Posterior cingulate gyrus (tissue), 11 donors: ENCODE results near the gene DCBLD2.
"Not testable (repeated sequence)": the region's sequence is repeated elsewhere in the genome, so short reads cannot be mapped to it uniquely, and the experiment has no call there.

ENCODE experiments used
- DNase-seq, 10 donors: peaks; one replicate each; pipeline versions ENCODE4 v3.0.0 to v3.0.0-alpha.2; 2020 to 2021; ENCODE audit warnings: mixed read lengths in 3 of 10
- intact Hi-C: fragments of 100-400 bp; cut with DNase I; formaldehyde crosslinking; loops from one replicate; pipeline ENCODE4 v1.15.1; 2023

DCBLD2 gene

GRCh38 chr3:98894791-98895576 is 6.5 kb downstream of the DCBLD2 start:
- intact Hi-C loops = no loop called here
- DNase-seq = no peak

DNA sequence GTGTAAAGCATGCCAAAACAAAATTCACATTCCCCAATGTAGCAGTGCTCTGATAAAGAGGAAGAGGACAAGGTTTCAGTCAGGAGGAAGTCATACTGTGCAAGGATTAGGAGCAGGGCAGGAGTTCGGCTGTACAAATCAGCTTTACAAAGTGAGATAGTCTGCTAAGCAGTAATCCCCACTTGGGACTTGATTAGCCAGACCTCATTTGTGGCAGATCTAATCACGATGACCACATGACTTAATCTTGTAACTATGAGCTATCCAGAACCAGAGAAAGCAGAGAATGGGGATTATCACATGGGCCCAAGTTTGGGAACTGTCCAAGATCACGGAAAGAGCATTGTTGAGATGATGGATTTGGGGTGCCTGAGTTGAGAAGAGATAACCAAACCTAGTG is 7.8 kb downstream of the DCBLD2 start:
- intact Hi-C loops = no loop called here
- DNase-seq = no peak

- DNase-seq = no peak
- intact Hi-C loops = no loop called here
Measured at GRCh38 chr3:98892263-98892662, 9.2 kb downstream of the DCBLD2 start.

DNA sequence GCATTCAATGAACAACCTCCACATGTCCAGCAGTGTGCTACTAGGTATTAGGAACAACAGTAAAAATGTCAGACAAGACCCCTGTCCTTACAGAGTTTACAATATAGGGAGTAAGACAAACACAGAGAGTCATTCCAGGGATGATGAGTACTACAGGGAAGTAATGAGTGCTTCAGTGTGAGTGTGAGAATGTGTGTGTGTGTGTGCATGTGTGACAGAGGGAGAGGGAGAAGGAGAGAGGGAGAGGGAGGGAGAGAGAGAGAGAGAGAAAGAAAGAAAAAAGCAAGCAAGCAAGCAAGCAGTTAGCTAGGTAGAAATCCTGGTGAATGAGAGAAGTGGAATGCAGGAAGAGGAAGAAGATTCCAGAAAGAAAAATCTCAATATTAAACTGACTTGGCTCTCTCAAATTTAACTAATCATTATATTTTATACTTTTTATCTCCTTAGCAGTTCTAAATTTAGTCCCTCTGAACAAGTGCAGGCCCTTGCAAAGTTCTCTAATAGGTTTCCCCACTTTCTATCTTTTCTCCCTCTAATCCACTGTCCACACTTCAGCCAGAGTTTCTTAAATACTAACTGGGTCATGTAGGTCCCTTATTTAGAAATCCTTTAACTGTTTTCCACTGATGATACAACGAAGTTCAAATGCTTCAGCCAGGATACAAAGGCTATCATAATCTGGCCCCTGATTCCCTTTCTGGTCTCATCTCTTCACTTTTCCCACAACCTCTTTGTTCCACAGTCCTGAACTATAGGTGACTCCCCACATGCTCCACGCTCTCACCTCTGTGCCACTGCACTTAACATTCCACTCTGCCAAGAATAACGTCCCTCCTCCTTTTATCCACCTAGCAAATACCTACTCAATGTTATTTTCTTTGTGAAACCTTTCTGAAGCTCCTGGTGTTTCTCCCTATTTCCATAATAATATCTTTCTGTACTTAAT is 10.3 kb downstream of the DCBLD2 start:
- no peak for DNase-seq
- intact Hi-C loops = no loop called here

DNA sequence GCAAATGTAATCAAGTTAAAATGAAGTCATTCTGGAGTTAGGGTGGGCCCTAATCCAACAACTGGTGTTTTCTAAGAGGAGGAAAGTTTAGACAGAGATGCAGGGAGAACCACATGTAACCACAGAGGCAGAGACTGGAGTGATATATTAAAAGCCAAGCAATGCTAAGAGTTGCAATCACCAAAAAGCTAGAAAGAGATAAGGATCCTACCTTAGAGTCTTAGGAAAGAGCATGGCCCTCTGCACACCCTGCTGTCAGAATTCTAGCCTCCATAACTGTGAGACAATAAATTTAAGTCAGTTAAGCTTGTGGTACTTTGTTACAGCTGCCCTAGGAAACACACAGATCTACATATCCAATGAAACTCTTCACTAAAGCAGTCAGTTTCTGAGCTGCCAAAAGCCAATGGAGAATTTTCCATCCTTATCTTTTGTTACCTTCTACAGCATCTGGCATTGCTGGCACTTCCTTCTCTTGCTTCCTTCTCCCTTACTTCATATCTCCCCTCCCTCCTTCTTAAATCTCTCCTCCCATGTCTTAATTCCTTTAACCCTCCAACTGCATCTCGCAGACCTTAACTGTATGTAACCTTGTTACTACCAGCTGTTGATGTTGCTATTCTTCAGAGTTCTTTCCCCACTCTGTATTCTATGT is 11.2 kb downstream of the DCBLD2 start:
- no peak for DNase-seq
- intact Hi-C loops = no loop called here

DNA sequence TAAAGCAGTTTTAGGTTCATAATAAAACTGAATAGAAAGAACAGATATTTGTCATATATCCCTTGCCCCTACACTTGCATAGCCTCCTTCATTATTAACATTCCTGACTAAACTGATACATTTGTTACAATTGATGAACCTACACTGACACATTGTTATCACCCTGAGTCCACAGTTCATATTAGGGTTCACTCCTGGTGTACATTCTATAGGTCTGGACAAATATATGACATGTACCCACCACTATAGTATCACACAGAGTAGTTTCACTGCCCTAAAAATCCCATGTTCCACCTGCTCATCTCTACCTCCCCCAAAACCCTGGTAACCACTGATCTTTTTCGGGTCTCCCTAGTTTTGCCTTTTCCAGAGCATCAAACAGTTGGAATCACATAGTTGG is 13.8 kb downstream of the DCBLD2 start:
- no peak for DNase-seq
- intact Hi-C loops = no loop called here

GRCh38 chr3:98886525-98886924 is 15.0 kb downstream of the DCBLD2 start:
- intact Hi-C loops = no loop called here
- DNase-seq = no peak

- intact Hi-C loops = no loop called here
- no peak for DNase-seq
Measured at GRCh38 chr3:98885851-98886250, 15.6 kb downstream of the DCBLD2 start.

DNA sequence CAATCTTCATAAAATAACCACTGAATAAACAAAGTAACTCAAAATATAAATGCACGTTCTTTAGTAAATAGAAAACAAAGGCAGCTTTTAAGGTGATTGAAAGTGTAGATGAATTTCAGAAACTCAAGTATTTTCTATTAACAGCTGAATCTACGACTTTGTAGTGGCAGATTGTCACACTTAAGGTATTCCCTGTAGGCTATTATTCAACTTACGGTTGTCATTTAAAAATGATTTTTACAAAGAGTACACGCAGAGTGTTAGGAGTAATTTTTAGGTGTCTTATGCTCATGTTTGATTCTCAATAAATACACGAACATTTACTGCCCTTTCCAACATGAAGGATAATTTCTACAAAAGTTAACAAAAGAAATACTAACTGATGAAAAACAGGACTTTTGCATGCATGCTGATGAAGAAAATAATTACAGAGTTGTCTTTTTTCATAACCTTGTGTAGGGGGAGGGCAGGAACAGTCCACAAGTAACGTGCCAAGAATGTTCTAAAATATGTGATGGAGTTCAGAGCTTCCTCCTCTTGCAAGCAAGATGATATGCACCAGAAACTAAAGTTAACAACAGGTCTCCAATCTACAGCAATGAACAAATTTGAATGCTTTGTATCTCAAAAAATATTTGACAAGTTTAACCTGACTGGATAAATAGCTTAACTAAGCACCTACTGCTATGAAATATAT is 16.7 kb downstream of the DCBLD2 start:
- intact Hi-C loops = no loop called here
- no peak for DNase-seq

DNA sequence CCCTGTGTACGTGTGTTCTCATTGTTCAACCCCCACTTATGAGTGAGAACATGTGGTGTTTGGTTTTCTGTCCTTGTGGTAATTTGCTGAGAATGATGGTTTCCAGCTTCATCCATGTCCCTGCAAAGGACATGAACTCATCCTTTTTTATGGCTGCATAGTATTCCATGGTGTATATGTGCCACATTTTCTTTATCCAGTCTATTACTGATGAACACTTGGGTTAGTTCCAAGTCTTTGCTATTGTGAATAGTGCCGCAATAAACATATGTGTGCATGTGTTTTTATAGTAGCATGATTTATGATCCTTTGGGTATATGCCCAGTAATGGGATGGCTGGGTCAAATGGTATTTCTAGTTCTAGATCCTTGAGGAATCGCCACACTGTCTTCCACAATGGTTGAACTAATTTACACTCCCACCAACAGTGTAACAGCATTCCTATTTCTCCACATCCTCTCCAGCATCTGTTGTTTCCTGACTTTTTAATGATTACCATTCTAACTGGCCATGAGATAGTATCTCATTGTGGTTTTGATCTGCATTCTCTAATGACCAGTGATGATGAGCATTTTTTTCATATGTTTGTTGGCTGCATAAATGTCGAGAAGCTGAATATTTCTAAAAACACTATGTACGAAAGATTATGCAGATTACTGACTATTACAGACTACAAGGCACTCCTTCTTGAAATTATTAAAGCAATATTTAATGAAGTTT is 18.7 kb downstream of the DCBLD2 start:
- DNase-seq, intact Hi-C loops: not testable (repeated sequence)

- intact Hi-C loops = no loop called here
- DNase-seq = no peak
Measured at GRCh38 chr3:98877132-98877531, 24.4 kb downstream of the DCBLD2 start.

DNA sequence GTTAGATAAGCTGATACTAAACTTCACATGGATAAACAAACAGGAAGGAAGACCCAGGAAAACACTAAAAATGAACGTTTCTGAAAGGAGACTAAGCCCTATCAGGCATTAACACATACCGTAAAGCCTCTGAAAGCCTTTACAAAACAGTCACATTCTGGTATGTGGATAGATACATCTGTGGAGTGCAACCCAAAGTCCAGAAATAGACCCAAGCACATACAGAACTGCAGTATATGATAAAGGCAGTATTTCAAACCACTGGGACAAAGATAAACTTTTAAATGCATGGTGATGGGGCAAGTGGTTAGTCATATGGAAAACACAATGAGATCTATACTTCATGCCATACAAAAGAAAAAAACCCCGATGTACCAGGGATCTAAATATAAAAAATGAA is 26.0 kb downstream of the DCBLD2 start:
- intact Hi-C loops = no loop called here
- no peak for DNase-seq

DNA sequence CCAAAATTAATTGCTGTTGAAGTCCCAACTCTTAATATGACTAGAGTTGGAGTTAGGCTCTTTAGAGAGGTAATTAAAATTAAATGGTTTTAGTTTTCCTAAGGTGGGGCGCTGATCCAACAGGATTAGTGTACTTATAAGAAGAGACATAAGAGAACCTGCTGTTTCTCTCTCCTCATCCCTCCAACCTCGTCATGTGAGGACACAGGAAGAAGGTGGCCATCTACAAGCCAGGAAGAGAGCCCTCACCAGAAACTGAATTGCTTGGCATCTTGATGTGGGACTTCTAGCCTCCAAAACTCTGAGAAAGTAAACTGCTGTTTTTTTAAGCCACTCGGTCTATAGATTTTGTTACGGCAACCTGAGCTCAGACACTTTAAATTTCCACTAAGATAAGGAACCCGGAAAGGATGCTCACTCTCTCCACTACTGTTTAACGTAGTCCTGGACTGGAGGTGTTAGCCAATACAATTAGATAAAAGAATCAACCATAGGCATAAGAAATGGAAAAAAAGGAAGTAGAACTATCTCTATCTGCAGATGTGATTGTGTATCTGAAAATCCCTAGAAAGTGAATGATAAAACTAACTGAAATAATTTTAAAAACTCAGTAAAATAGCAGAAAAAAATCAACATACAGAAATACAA is 26.8 kb downstream of the DCBLD2 start:
- intact Hi-C loops = no loop called here
- no peak for DNase-seq

DNA sequence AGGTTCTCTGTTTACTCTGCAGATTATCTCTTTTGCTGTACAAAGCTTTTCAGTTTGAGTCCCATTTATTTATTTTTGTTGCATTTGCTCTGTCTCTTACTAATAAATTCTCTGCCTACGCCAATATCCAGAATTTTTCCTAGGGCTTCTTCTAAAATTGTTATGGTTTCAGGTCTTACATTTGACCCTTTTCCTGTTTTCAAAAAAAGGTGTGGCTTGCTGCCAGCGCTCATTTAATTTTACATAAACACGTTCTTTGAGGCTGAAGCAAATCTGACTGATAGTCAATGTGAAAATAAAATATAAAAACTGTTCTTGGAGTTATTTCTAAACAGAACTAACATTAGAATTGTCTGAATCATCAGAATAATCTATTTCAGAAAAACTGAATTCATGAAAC is 32.1 kb downstream of the DCBLD2 start:
- intact Hi-C loops = no loop called here
- no peak for DNase-seq

DNA sequence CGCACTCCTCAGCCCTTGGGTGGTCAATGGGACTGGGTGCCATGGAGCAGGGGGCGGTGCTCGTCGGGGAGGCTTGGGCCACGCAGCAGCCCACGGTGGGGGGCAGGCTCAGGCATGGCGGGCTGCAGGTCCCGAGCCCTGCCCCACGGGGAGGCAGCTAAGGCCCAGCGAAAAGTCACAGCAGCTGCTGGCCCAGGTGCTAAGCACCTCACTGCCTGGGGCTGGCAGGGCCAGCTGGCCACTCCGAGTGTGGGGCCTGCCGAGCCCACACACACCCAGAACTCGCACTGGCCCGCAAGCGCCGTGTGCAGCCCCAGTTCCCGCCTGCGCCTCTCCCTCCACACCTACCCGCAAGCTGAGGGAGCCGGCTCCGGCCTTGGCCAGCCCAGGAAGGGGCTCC is 43.5 kb downstream of the DCBLD2 start:
- intact Hi-C loops = not testable (repeated sequence)
- peak in 2 of 10 donors; percentile 59 to 72 for DNase-seq

DNA sequence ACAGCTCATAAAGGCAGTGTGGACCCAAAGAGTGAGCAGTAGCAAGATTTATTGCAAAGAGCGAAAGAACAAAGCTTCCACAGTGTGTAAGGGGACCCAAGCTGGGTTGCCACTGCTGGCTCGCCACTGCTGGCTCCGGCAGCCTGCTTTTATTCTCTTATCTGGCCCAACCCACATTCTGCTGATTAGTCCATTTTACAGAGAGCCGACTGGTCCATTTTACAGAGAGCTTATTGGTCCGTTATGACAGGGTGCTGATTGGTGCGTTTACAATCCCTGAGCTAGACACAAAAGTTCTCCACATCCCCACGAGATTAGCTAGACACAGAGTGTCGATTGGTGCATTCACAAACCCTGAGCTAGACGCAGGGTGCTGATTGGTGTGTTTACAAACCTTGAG is 44.2 kb downstream of the DCBLD2 start:
- intact Hi-C loops, DNase-seq: not testable (repeated sequence)

- intact Hi-C loops = no loop called here
- no peak for DNase-seq
Measured at GRCh38 chr3:98856724-98857123, 44.8 kb downstream of the DCBLD2 start.

DNA sequence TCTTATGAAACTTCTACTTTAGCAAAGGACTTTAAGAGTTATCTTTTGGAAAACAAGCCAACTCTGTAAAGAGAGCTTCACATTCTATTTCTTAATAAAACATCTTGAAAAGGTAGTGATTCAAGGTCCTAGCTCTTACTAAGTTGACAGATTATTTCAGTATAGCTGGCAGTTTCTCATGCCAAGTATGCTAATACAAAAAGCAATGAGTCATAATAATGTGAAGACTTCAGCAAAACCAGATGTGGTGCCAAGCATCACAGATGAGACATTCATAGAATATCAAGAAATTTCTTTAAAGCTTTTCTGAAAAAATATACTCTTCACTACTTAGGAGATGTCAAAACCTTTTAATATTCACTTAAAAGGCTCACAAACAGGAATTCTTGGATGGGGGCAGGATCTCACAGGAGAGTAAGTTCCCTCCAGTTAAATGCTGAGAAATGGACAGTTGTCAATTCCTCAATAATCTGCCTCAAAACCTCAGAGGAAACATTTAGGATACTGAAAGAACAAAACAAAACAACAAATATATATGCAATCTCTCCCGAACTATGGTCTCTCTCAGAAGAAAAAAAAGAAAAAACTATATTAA is 45.6 kb downstream of the DCBLD2 start:
- no peak for DNase-seq
- intact Hi-C loops = no loop called here

DNA sequence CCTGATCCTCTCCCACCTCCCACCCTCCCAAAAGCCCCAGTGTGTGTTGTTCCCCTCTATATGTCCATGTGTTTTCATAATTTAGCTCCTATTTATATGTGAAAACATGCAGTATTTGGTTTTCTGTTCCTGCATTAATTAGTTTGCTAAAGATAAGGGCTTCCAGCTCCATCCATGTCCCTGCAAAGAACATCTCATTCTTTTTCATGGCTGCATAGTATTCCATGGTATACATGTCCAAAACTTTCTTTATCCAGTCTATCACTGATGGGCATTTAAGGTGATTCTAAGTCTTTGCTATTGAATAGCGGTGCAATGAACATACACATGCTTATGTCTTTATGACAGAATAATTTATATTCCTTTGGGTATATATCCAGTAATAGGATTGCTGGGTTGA is 53.4 kb downstream of the DCBLD2 start:
- intact Hi-C loops = no loop called here

More for the DNA sequence above, 53.4 kb downstream of the DCBLD2 start:
- no peak for DNase-seq
